ENCODE results near the gene SENP3.

- TF ChIP-seq CTCF (conservative IDR thresholded peaks at IDR 0.05; ENCODE audit: low read length) (no peak), EZH2phosphoT487 (IDR thresholded peaks at IDR 0.05; ENCODE audit: borderline replicate concordance, low read depth, low read length) (no peak)
Observed at GRCh38 chr17:7559320-7560171, 2.2 kb upstream of the SENP3 start.
